Hepatic stellate cell (primary cell): ENCODE measurements around the gene MEG3.
A peak's percentile ranks its signal among the peaks of the same experiment; 100 is the strongest.

Source experiments
- DNase-seq: peaks from one replicate; pipeline ENCODE4 v3.0.0; 2011; ENCODE audit warnings: low spot score

Gene MEG3

DNA sequence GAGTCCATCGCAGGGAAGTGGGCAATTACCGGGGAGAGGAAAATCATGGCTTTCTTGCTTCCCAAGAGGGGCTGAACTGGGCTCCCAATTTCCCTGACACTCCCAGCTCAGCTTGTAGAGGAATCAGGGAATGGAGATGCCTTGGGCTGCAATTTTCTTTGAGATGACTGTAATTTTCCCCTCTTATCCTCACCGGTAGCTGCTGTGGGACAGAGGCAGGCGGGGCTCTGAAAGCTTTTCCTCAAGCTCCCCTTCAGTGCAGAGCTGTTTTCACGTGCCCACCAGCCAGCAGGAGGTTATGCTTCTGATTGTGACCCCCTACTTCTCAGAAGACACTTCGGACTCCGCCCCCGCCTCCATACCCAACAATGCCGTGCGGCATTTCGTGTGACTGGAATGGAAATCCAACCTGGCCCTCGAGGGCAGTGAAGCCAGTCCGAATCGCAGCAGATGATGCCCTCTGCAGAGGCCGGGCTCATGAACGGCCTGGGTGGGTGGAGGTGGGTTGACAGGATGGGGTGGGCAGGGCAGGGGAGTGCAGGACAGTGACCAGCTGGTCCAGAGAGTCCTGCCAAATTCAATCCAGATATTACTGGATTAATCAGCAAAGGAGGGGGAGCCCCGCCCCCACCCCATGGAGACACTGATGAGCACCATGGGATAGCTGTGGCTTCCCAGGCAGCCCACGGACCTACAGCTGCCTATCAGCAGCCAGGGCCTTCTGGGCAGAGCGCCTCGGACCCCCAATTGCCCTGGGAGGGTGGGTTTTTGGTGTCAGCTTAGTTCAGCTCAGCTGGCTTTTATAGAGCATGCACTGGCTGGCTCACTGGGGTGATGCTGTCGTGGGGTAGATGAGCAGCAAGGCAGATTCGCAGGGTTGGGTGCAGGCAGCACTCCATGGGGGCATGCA, 40.0 kb downstream of the MEG3 start:
- no peak for DNase-seq

GRCh38 chr14:100866666-100867630, 41.0 kb downstream of the MEG3 start:
- no peak for DNase-seq

DNA sequence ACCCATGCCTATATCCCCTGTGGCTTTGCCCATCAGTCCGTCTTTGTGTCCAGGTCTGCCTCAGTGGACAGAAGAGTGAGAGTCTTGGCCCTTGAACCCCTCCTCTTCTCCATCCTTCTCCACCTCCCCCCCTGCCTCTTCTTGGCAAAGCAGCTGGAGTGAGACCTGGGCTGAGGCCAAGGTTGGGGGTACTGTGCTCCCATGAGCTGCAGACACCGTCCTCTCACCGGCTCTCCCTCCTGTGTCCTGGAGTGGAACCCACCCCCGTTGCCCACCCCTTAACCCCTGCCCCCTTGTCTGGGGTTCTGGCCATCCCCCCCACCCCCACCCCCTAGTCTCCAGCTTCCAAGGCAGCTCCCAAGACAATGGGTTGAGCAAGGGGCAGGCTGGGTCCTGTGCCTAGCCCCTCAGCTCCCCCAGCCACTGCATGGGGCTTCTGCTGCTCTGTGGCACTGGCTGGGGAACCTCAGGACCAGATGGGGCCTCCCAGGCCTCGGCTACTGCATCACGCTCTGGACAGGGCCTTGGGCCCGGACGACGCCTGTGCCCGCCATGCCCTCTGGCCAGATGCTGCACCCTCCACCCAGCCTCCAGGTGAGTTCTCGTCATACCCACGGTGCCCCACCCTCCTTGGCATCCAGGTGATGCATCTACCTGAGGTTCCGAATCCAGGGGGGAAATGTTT, 41.9 kb downstream of the MEG3 start:
- DNase-seq = no peak

DNA sequence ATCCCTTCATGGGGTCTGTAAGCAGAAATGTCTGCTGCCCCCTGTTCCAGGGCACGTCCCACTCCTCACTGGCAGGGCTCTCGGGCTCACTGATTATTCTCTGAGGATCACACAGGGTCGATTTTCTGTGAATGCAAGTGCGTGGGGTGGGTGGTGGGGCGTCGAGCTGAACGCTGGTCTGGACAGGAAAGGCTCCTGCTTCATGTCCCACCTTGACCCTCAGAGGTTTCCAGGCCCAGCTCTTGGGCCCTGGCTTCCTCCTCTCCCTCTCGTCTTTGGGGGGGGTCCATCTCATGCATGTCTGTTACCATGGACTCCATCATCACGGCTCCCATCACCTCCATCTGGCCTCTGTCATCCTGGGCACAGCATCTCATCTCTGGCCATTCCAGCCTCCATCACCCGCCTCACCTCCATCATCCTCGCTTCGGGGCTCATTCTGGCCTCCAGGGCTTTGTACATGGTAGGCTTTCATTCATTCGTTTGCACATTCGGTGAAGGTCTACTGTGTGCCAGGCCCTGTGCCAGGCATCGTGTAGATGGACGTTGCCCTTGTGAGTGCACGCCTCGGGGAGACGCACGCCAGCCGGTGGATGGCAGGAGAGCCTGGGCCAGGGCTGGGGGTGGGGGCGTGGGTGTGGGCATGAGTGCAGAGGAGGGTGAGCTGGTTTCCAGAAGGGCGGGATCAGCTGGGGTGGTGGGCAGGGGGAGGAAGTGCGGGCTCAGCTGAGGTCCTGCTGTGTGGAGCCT, 42.9 kb downstream of the MEG3 start:
- no peak for DNase-seq

GRCh38 chr14:100871234-100872186, 45.6 kb downstream of the MEG3 start:
- no peak for DNase-seq

GRCh38 chr14:100872259-100873095, 46.6 kb downstream of the MEG3 start:
- no peak for DNase-seq

DNA sequence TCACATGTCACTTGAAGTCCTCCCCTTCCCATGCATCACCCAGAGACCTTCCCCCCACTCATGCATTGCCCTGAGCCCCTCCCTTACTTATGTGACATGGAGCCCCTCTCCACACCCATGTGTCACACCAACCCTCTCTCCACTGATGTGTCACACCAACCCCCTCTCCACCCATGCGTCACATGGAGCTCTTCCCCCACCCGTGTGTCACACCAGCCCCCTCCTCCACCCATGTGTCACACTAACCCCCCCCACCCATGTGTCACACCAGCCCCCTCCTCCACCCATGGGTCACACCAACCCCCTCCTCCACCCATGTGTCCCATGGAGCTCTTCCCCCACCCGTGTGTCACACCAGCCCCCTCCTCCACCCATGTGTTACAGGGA, 47.2 kb downstream of the MEG3 start:
- DNase-seq = peak; percentile 16

GRCh38 chr14:100874051-100874410, 48.1 kb downstream of the MEG3 start:
- no peak for DNase-seq

DNA sequence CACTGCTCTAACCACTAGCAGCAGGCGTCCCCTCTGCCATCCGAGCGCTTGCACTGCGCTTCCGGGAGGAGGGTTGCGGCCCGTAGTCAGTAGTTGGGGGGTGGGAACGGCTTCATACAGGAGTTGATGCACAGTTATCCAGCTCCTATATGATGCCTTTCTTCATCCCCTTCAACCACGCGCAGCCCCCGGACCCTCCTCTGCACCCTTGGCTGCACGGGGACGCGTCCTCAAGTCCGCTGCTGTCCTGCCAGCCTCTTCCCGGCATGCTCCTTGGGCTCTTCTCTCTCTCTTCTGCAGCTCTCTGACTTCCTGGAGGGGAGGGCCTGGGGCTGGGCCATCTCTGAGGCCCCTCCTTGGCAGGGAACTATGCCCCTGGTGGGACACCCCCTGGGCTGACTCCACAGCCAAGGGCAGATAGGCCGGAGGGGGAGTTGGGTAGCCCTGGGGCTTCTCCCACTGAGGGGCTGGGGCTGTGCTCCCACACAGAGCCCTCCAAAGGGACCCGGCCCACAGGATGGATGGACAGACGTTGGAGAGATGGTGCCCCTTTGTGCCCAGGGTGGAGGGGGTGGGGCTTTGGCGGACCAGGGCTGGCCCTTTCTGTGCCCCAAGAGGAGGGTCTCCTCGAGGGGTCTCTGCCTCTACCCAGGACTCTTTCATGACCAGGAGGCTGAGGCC, 48.6 kb downstream of the MEG3 start:
- no peak for DNase-seq

DNA sequence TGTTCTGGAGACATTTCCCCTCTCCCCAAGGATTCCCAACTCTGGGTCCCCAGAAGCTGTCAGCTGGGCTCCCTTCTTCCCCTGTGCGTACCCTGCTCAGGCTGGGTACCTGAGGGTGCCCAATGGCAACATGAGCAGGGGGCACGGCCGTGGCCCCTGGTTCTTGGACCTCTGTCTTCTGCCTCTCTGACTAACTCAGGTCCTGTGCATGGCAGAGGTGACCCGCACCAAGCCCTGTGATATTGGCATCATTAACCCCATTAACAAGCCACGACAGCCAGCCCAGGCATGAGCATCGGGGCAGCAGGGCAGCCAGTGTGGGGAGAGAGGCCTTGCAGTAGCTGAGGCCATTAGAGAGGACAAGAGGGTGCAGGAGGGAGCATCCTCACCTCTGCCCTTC, 49.2 kb downstream of the MEG3 start:
- DNase-seq = no peak

DNA sequence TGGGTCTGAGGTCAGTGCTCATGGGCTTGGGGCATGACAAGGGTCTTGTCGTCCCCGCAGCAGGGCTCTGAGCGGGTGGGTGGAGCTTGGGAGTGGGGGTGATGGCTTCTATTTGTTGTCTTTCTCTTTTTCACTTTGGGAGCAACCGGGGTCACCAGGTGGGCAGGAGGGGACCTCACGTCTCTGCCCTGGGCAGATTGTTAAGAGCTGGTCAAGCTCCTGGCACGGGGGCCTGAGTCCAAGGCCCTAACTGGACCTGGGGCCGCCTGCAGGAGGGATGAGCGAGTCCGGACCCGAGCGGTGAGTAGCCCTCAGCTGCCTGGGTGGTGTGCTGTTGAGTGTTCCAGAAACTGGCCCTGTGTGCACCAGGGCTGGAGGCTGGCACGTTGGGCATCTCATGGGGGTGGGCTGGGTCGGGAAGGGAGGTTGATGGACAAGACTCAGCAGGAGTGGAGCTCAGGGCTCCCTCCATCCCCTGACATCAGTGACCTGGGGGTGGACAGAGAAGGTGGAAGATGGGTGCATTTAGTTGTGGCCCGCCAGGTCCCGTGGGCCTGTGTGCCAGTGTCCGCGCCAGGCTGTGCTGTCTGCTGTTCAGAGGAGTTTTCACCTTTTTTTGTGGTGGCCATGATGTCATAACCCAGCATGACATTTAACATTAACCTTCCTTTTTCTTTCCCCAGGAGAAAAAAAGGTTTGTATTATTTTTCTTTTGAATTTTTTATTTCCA, 50.1 kb downstream of the MEG3 start:
- no peak for DNase-seq

DNA sequence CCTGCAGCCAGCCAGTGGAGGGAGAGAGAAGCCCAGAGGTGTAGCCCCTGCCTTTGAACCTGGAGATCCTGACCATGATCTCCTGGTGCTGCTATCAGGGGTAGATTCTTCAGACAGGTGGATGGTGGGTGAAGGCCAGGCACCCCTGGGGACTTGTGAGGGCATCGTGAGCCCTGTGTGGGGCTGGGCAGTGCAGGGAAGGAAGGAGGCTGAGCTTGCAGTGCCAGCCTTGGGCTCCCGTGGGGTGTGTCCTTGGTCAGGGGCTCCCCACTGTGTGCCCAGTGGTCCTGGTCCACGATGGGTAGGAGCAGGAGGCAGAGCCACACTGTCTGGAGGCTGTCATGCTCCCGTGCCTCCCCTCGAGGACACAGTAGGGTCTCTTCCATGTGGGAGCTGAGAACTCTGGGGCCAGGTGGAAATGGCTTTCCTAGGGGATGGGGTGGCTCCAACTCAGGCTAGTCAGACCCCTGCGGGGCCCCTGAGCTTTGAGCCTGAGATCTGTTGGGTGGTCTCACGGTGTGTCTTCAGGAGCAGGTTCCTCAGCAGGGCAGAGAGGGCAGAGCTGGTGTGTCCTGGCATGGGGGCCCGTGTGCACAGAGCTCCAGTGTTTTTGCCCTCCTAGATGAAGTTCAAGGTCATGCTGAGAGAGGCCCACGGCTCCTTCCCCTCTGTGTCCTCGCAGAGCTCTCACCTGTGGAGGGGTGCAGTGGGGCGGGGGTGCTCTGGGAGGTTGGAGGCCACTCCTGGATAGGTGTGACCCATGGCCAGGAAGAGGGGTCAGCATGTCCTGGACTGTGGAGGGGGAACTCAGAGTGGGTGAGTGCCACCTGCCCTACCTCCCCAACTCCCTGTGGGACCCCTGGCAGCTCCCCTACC, 52.6 kb downstream of the MEG3 start:
- DNase-seq = no peak

DNA sequence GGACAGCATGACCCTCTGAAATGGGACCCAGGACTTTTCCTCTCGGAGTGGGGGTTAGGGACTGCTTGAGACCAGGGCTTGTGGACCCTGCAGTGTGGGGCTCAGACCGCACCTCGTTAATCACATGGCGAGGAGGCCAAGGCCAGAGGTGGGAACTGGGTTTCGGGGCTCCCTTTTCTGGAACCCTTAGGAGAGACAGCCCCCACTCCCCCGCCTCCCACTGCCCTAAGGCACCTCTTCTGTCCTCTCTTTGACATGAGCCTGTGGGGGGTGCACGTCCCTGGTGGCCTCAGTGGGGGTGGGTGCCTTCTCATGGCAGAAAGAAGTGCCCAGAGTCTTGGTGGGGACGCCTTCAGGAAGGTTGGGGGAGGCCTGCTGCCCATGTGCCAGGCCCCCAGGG, 53.3 kb downstream of the MEG3 start:
- DNase-seq = no peak

- no peak for DNase-seq
Observed at GRCh38 chr14:100879782-100880181, 53.9 kb downstream of the MEG3 start.

GRCh38 chr14:100880271-100881101, 54.6 kb downstream of the MEG3 start:
- DNase-seq = no peak
